NCI-H1105 (cell line): Measurements from ENCODE around the gene HSD11B1L.

Experiments
- DNase-seq: peaks from one replicate; lab custom pipeline; 2025; lab: John Stamatoyannopoulos, UW

Gene HSD11B1L

DNA sequence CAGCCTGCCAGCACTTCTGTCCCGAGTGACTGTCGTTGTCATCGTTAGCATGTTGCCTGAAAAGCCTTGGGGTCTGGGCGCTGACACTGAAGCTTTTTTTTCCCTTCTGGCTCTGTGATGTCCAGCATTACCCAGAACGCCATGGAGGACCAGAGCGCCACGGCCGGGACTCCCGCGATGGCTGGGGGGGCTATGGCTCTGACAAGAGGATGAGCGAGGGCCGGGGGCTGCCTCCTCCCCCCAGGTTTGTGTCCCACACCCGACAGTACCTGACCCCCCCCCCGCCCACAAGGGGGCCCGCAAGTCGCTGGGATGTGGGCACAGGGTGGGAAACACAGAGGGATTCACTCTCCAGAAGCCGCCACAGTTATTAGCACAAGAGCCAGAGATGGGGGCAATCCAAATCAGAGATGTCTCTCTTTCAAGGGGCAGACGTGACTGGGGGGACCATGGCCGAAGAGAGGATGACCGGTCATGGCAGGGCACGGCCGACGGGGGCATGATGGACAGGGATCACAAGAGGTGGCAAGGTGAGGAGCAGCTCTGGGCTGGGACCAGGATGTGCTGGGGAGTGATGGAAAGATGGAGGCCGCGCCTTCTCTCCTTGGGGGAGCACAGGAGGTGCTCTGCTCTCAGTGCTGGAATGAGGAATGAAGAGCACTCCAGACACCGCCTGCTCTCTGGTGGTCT, 13.8 kb upstream of the HSD11B1L start:
- no peak for DNase-seq

DNA sequence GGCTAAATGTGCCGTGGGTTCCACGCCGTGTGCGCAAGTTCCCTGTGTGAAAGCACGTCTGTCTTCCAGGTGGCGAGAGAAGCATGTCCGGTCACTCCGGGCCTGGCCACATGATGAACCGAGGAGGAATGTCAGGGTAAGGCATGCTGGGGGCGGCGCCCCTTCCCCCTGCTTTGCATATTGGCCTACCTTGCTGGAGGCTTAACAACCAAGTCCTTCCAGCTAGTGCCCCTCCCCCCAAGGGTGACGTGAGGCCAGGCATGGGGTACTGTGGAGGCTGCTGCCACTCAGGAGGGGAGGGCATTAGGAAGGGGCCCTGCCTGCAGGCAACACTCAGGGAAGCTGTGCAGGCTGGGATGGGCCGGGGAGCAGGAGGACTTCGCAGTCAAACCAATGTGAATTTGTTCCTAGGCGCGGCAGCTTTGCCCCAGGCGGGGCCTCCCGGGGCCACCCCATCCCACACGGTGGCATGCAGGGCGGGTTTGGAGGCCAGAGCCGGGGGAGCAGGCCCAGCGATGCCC, 13.0 kb upstream of the HSD11B1L start:
- DNase-seq = no peak

DNA sequence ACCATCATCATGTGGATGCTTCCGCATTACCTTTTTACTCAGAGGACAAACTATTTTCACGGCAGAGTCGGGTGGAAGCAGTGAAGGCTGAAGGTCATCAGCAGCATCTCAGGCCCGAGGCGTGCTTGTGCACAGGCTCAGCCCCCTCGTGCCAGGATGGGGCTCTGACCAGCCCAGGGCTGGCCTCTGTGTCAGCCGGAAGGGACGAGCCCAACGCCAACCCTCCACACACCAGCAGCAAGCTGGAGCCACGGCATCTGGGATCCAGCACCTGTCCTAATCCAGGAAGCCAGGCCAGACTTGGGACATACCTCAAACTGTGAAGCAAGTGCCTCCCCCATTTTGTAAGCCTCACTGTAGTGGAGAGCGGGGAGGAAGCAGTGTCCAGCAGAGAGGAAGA, 11.6 kb upstream of the HSD11B1L start:
- DNase-seq = no peak

DNA sequence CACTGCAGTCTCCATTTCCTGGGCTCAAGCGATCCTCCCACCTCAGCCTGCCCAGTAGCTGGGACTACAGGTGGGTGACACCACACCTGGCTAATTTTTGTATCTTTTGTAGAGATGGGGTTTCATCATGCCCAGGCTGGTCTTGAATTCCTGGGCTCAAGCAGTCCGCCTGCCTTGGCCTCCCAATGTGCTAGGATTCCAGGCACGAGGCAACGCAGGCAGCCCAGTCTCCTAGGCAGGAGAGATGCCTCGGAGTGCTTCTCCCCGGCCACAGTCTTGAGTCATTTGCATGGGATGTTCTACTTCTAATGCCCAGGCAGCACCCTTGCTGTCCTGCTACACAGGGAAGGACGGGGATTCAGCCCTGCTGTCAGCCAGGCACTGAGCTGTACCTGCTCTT, 9.2 kb upstream of the HSD11B1L start:
- no peak for DNase-seq

DNA sequence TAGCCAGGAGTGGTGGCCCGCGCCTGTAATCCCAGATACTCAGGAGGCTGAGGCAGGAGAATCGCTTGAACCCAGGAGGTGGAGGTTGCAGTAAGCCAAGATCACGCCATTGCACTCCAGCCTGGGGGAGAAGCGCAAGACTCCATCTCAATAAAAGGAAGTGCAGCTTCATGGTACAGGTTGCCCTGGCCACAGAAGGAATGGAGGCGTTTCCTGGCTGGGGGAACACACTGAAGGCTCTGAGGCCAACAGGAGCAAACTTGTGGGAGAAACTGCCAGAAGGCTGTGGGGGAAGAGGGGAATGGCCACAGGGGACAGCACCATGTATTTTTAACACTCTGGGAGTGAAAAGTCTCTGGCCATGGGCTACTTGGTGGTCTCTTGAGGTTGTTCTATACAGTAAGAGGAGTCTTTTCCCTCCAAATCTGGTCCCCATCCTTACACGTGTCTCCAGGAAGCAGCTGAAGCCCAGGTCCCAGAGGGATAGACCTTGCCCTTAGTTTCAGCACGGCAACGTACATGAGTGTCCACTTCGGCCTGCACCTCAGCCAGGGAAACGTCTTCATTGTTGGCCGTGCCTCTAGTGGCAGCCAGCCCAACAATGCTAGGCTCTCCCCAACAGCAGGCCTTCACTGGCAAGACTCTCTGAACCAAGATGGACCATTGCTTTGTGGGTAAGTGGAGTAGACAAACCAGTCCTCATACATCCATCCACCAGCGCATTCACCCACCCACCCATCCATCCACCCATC, 7.9 kb upstream of the HSD11B1L start:
- no peak for DNase-seq

DNA sequence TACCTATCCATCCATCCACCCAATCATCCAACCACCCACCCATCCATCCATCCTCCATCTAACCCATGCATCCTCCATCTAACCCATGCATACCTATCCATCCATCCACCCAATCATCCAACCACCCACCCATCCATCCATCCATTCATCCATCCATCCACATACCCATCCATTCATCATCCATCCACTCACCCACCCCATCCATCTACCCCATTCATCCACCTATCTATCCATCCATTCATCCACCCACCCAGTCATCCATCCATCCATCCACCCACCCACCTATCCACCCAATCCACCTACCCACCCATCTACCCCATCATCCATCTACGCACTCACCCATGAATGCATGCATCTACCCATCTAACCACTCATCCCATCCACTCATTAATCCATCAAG, 7.1 kb upstream of the HSD11B1L start:
- DNase-seq = no peak

DNA sequence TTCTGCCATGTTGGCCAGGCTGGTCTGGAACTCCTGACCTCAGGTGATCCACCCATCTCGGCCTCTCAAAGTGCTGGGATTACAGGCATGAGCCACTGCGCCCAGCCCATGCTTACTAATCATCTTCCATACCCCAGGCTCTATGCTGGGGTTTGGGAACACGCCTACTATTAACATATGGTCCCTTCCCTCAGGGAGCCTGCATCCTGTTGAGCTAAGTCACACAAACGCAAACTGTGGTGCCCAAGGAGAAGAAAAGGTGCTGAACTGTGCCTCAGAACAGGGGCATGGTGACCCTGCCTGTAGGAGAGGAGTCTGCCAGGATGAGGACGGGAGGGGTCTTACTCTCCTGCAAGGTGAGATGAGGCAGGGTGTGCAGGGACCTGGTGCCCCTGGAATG, 6.1 kb upstream of the HSD11B1L start:
- no peak for DNase-seq

DNA sequence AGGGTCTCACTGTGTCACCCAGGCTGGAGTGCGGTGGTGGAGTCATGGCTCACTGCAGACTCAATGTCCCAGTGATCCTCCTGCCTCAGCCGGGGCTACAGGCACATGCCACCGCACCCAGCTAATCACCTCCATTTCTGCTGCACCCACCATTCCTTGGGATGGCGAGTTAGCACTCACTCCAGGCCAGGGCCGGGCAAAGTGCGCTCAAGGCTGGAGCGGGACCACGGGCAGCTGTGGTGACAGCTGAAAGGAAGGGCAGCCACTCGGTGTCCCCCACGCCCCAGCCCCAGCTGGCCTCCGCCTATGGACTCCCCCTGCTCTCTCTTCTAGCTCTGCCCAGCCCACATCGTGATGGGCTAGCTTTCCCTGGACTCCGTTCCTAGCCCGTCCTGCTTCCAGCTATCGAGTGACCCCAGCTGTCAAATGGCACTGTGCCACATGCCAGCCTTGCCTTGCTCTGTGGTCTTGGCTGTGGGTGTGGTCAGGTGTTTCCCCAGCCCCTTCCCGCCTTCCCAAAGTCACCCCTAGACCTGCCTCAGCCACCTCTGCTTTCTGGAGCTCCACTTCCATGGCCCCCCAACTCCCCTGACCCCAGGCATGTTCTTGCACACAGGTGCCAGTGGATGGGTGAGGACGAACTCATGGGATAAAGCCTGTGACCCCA, 4.6 kb upstream of the HSD11B1L start:
- DNase-seq = no peak

DNA sequence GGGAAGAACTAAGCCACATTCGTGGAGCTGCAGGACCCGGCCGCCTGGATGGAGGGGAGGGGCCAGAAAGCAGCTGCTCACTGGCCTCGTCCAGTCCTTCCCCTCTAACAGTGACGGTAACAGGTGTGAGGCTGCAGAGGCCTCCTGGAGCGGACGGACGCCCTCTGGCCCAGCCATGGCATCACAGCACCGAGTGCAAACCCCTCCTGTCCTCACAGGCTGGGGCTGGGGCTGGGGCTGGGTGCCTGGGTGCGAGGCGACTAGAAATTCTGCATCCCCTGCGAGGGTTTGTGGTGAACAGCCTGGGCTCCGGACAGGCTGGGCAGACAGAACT, 4.1 kb upstream of the HSD11B1L start:
- DNase-seq = no peak

DNA sequence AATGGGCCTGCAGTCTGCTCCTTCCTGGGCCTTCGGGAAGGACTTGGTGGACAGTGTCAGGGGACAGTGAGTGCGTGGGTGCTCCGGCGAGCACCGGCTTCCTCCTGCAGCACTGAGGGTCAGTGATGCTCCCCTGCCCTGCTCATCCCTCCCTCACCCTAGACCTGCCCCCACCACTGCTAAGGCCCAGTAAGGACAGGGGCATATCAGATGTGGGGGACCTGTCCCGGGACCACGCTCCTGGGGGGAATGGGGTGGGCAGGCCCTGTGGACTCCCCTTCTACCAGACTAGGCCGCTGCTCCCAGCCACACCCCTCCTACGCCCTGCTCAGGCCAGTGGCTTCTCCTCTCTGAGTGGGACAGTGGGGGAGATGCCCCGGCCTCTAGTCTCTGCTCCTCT, 3.7 kb upstream of the HSD11B1L start:
- no peak for DNase-seq

DNA sequence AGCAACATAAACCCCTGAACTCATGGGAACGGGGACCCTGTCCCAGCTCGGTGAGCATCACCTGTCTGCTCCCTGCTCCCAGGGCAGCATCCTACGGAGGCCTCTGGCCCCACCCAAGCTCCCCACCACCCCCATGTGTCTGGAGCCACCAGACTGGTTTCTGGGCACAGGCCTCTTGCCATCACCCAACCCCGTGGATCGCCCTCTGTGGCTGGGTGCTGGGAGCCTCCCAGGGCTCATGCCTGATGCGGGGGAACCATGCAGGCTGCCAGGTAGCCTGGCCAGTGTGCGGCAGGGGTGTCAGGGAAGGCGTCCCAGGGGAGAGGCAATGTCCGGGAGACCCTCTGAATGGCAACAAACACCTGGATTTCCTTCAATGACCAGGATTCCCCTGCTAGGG, 3.2 kb upstream of the HSD11B1L start:
- DNase-seq = no peak

DNA sequence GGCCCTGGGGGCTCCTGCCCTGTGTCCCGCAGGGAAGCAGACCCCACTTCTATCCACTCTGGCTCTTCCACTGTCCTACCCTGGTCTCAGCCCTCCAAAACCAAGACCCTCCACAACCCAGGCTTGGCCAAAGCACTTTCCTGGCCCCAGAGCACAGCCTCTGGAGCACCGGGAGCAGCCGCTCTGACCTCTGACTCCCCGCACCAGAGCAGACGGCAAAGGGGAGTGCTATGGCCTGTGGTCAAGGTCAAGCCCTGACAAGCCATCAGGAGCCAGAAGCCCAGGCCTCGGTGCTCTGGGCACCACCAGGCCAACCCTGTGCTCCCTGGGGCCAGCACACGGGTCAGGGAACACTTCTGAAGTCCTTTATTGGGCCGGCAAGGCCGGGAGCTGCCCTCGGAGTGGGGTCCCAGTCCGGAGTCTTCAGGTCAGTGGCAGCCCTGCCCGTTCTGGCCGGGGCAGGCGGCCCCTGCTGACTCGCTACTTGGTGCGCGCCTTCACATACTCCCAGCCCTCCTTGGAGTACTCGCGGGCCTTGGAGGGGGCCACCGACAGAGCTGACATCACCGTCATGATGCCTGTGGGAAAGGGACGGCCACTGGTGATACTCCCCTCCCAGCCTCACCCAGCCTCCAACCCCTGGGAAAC, 2.6 kb upstream of the HSD11B1L start:
- no peak for DNase-seq

DNA sequence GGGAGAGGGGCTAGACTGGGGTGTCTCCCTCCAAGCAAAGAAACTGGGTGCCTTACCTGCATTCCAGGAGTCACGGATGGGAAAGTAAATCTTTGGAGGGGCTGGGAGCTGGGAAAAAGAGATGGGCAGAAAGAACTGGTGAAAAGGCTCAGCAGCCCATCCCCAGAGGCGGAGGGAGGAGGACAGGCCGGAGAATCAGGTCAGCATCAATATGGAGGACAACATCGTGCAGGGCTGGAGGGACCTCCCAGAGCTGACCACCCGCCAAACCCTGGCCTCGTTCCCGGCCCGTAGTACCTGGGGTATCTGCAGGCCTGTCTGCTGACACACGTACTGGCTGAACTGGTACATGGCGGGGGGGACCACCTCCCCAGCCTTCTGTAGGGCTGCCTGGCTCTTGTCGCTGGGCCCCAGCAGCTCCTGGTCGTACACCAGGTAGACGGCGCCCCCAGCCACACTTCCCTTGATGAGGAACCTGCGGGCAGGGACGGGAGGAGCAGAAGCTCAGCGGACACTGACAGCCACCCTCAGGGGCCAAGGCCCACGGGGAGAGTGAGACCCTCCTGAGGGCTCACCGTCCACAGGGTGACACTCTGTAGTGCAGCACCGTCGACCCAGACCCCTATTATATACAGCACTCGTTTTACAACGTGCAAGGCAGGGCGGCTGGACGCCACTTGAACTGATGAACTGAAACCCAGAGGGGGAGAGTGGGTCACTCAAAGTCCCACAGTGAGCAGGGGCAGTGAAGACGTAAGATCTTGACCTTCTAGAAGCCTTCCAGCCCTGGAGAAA, 1.3 kb upstream of the HSD11B1L start:
- no peak for DNase-seq

DNA sequence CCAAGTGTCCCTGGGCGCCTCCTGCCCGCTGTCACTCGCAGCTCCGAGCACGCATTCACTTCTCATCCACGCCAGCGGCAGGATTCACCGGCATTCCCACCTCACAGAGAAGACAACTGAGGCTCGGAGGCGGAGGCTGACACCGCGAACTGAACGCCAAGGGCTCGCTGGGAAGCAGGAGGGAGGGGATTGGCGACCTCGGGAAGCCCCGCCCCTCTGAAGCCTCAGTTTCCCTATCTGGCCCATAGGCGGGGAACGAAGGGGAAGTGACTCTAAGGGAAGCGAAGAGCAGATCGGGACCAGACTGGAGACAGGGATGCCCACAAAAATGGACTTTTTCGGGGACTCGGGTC, 767 bp upstream of the HSD11B1L start:
- no peak for DNase-seq

DNA sequence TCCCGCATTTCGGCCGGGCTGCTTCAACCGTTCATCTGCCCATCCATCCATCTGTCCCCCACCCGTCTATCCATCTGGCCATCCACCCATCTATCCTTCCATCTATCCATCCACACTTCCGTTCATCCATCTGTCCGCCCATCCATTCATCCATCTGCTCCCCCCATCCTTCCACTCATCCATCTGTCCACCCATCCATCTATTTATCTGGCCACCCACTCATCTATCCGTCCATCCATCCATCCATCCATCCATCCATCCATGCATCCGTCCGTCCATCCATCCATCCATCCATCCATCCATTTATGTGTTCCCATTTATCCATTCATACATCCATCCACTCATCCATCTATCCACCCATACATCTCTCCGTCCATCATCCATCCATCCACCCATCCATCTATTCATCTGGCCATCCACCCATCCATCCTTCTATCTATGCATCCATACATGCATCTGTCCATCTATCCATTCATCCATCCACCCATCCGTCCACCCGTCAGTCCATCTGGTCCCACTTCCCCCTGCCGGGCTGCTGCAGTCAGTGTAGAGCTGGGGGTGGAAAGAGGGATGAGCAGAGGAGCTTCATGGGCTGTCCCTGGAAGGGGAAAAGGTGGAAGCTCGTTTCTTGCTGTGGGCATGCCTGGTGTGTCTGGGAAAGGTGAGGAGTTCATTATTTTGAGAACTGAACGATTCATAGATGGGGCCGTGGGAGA, 722 bp downstream of the HSD11B1L start:
- no peak for DNase-seq

DNA sequence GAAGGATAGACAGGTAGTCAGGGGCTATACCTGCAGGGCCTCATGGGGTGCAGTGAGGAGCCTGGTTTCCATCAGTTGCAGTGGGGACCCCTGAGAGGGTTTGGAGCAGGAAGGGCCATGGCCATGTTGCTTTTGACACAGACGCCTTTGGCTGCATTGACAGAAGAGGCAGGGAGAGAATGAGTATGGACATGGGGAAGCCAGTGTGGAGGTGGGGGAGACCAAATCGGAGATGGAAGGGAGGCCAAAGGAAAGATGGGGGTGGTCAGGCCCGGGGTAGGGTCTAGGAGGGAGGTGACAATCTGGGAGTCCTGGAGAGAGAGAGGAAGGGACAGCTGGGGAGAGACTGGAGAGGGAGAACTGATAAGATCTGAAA, 1.3 kb downstream of the HSD11B1L start:
- no peak for DNase-seq

DNA sequence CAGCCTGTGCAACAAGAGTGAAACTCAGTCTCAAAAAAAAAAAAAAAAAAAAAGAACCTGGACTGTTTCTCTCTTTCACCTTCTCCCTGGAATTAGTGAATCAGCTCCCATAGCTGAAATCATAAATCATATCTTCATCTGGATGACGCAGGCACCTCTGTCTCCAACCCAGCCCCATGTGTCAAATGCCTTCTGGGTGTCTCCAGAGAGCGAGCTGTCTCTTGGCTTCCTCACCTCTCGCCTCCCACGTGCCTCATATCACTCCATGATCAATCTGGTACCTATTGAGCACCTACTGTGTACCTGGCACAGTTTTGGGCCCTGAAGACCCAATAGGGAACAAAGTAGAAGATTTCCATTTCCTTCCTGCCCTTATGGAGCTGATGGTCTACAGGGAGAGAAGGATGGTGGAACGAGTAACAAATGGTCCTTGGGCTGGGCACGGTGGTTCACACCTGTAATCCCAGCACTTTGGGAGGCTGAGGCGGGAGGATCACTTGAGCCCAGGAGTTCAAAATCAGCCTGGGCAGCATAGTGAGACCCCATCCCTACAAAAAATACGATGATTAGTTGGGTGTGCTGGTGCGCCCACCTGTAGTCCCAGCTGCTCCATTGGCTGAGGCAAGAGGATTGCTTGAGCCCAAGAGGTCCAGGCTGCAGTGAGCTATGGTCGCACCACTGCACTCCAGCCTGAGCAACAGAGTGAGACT, 2.5 kb downstream of the HSD11B1L start:
- no peak for DNase-seq

DNA sequence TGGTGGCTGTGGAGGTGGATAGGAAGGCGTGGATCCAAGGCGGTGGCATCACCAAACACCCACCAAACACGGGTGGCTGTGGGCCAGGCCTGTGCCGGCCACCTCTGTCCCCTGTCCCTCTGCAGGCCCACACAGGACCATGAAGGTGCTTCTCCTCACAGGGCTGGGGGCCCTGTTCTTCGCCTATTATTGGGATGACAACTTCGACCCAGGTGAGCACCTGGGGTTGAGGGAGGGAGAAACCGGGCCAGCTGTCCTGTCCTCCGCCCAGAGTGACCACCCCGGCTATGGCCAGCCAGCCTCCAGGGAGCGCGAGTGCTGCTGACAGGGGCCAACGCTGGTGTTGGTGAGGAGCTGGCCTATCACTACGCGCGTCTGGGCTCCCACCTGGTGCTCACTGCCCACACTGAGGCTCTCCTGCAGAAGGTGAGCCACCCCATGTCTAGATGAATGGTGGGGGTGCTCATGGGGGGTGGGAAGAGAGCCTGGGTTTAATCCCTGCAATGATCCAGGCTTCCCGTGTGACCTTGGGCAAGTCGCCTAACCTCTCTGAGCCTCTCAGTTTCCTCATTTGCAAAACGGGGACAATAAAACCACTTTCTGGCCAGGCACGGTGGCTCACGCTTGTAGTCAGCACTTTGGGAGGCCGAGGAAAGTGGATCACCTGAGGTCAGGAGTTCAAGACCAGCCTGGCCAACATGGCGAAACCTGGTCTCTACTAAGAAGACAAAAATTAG, 4.0 kb downstream of the HSD11B1L start:
- no peak for DNase-seq

DNA sequence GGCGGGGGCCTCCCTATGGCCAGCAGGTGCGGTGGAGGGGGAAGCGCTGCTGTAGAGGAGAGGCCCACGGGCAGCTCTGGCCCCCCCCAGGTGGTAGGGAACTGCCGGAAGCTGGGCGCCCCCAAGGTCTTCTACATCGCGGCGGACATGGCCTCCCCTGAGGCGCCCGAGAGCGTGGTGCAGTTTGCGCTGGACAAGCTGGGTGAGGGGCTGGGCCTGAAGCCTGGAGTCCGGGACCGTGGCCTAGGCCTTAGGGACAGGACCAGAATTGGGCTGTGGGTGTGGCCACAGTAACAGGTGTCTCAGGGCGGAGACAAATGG, 5.5 kb downstream of the HSD11B1L start:
- no peak for DNase-seq

DNA sequence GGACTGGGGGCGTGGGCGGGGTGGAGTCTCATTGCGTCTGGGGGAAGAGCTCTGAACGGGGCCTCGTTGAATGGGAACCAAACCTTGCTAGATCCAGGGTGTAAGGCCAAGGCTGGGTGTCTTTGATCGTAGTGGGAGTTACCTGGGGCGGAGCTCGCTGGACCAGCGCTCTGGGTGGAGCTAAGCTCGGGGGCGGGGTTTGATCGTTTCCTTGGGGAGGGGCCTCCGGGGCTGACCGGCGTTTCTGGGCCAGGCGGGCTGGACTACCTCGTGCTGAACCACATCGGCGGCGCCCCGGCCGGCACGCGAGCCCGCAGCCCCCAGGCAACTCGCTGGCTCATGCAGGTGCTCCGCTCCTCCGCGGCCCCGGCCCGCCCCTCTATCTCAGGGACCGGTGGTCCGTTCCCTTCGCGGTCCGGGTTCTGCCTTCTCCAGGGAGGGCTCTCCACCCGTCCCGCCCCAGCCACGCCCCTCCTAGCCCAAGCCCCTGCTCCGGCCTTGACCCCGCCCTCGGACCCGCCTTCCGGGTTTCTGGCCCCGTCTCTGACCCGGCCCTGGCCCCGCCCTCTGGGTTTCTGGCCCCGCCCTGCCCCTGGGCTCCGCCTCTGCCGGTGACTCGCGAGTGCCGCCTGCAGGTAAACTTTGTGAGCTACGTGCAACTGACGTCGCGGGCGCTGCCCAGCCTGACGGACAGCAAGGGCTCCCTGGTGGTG, 6.0 kb downstream of the HSD11B1L start:
- peak; percentile 75 for DNase-seq
